ENCODE results near the gene MBLAC1. TPM values are rescaled to one million over a fixed set of nuclear protein-coding genes. Genes with fewer than 3 reads are reported as not detected.

MBLAC1 gene
- total and polyA plus RNA-seq, 9 of the 15 experiments (the other 6 are each of a cell fraction or from before 2014, with no cell fraction given): 0.03 to 3.1 (median 0.52) TPM

DNA sequence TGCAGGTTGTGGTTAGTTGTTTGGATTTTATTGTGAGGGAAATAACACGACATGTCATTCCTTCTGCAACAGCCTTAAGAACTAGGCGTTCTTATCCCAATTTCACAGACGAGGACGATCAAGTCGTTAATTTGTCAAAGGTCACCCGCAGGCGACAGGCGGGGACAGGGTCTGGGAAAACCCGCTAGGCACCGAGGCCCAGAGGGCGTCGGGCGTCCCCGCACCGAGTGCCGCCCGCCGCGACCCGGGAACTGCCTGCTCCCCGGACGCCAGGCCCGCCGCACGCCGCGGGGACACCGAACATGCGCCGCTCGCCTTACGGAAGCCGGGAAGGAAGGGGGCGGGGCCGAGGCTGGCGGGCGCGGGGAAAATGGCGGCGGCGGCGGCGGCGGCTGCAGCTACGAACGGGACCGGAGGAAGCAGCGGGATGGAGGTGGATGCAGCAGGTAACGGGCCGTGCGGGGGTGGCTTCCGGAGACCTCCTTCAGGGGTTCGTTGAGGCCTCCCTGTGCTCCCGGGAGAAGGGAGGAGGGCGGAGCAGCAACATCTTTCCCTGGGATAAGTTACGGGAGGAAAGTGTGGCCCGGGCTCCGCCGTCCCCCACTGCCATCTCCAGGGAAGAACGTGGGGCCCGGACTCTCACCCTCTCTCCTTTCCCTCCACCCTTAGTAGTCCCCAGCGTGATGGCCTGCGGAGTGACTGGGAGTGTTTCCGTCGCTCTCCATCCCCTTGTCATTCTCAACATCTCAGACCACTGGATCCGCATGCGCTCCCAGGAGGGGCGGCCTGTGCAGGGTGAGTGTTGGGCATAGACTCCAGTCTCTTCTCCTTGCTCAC is 37.9 kb upstream of the MBLAC1 start, which contains the start of gene COPS6 (continued):
- TF ChIP-seq AFF1 (IDR thresholded peaks at IDR 0.05; ENCODE audit: low read depth in 1 of 2, partially characterized antibody in 2 of 2) (no peak), ESRRB (CRISPR knock-in tag; IDR thresholded peaks at IDR 0.05; ENCODE audit: borderline replicate concordance) (no peak), TCF3 (CRISPR knock-in tag; IDR thresholded peaks at IDR 0.05) (no peak), ZNF239 (CRISPR knock-in tag; IDR thresholded peaks at IDR 0.05) (peak; percentile 63), NELFE (IDR thresholded peaks at IDR 0.05; ENCODE audit: insufficient read depth, insufficient read length) (no peak), CCNT2 (IDR thresholded peaks at IDR 0.05; ENCODE audit: borderline replicate concordance, extremely low read depth, insufficient read length, low read depth, low read length) (peak; percentile 93), ZNF274 (IDR thresholded peaks at IDR 0.05; ENCODE audit: borderline replicate concordance, low read depth, low read length) (no peak), TAF7 (tag; IDR thresholded peaks at IDR 0.05) (peak; percentile 96), ZNF592 (IDR thresholded peaks at IDR 0.05) (peak; percentile 99), ZNF644 (tag; IDR thresholded peaks at IDR 0.05; ENCODE audit: low read depth) (no peak), CBFA2T3 (IDR thresholded peaks at IDR 0.05) (peak; percentile 50; the same call in 1 of the 2 replicates), POU5F1 (IDR thresholded peaks at IDR 0.05; ENCODE audit: borderline replicate concordance, low read depth, low read length, partially characterized antibody) (peak; percentile 77), BRD4 (IDR thresholded peaks at IDR 0.05) (peak; percentile 78), NRF1 (conservative IDR thresholded peaks at IDR 0.05 in 1 of 2, IDR thresholded peaks at IDR 0.05 in 1 of 2) (peak; percentile 87 to 89)
- TF ChIP-seq, protein P1, sequence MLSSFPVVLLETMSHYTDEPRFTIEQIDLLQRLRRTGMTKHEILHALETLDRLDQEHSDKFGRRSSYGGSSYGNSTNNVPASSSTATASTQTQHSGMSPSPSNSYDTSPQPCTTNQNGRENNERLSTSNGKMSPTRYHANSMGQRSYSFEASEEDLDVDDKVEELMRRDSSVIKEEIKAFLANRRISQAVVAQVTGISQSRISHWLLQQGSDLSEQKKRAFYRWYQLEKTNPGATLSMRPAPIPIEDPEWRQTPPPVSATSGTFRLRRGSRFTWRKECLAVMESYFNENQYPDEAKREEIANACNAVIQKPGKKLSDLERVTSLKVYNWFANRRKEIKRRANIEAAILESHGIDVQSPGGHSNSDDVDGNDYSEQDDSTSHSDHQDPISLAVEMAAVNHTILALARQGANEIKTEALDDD (IDR thresholded peaks at IDR 0.05): no peak
- TF ChIP-seq, protein P2, sequence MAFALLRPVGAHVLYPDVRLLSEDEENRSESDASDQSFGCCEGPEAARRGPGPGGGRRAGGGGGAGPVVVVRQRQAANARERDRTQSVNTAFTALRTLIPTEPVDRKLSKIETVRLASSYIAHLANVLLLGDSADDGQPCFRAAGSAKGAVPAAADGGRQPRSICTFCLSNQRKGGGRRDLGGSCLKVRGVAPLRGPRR (CRISPR knock-in tag; IDR thresholded peaks at IDR 0.05): peak; percentile 73; the same call in 1 of the 2 replicates
